GM12878 (cell line): Measurements from ENCODE around the gene KISS1R. TPM values are rescaled to one million over a fixed set of nuclear protein-coding genes. Genes with fewer than 3 reads are reported as not detected.

Source experiments
- ATAC-seq: fragments of 200-7000 bp; cut with Tn5 transposase; 3 replicates; pipeline ENCODE4 v1.9.1; 2020; ENCODE audit warnings: mild to moderate bottlenecking, moderate library complexity
- BruUV-seq: library from RNA; stranded (reverse); fragments of 400-500 nt; replicated peaks from 2 replicates; lab custom pipeline; 2021; lab: Mats Ljungman, UMichigan
- CTCF ChIA-PET: fragments of 300-600 bp; sonication (Branson Sonifier 250); formaldehyde crosslinking; extraction: SDS; loops from one replicate; lab custom pipeline; 2021; ENCODE audit warnings: inconsistent platforms; lab: Yijun Ruan, JAX
- POLR2A ChIA-PET: fragments of 350-600 bp; formaldehyde crosslinking; extraction: SDS; loops from one replicate; lab custom pipeline; 2021; ENCODE audit warnings: inconsistent platforms; lab: Charles Lee
- RAD21 ChIA-PET: fragments of 300-600 bp; sonication (Branson Sonifier 250); formaldehyde crosslinking; loops from one replicate; lab custom pipeline; 2023; ENCODE audit warnings: antibody characterized with exemption; ENCODE audit not compliant: unreplicated experiment; lab: Charles Lee
- SMC1A ChIA-PET: fragments of 300-600 bp; sonication (Branson Sonifier 250); formaldehyde crosslinking; loops from one replicate; lab custom pipeline; 2023; ENCODE audit not compliant: unreplicated experiment, uncharacterized antibody; lab: Charles Lee
- DNase-seq: peaks from one replicate; pipeline ENCODE4 v3.0.0-alpha.2; 2011; ENCODE audit warnings: low read depth, low spot score
- FAIRE-seq: peaks from 3 replicates; lab custom pipeline; 2011; peaks lifted over from hg19 to GRCh38; lab: Jason Lieb, UNC
- H2AFZ ChIP-seq: 2 replicates; pipeline ENCODE4 v1.6.0; 2011; ENCODE audit warnings: low read depth, low read length, control low read depth; ENCODE audit not compliant: control insufficient read depth
- H3K27ac ChIP-seq: 2 replicates; pipeline ENCODE4 v1.5.1; 2011; ENCODE audit warnings: control low read depth; ENCODE audit not compliant: control insufficient read depth, insufficient read depth
- H3K27me3 ChIP-seq, 2 experiments: replicated peaks in 1 of 2; 2 replicates each; pipeline versions ENCODE4 v1.6.0 to v1.6.1; 2011; ENCODE audit warnings: low read length in 1 of 2; ENCODE audit not compliant: control insufficient read depth in 2 of 2, insufficient read depth in 2 of 2
- H3K36me3 ChIP-seq, 2 experiments: 2 replicates each; pipeline ENCODE4 v1.5.1; 2011; ENCODE audit warnings: low read length in 1 of 2; ENCODE audit not compliant: control insufficient read depth in 2 of 2, insufficient read depth in 2 of 2
- H3K4me1 ChIP-seq: 2 replicates; pipeline ENCODE4 v1.6.1; 2011; ENCODE audit warnings: mild to moderate bottlenecking, low read length, moderate library complexity, mixed read lengths; ENCODE audit not compliant: control insufficient read depth, insufficient read depth
- H3K4me2 ChIP-seq: 2 replicates; pipeline ENCODE4 v1.6.0; 2011; ENCODE audit warnings: control low read depth; ENCODE audit not compliant: control insufficient read depth, insufficient read depth
- H3K4me3 ChIP-seq: fragments of 200-600 bp; sonication (generic); 2 replicates; pipeline ENCODE4 v1.5.1; 2016
- H3K79me2 ChIP-seq: 2 replicates; pipeline ENCODE4 v1.6.0; 2011; ENCODE audit warnings: low read length; ENCODE audit not compliant: control insufficient read depth, insufficient read depth
- H3K9ac ChIP-seq: 2 replicates; pipeline ENCODE4 v1.8.0; 2011; ENCODE audit warnings: low read length, control low read depth, mixed read lengths; ENCODE audit not compliant: control insufficient read depth, insufficient read depth
- H3K9me3 ChIP-seq: replicated peaks from 3 replicates; pipeline ENCODE4 v1.5.1; 2011; ENCODE audit warnings: mild to moderate bottlenecking, low read length; ENCODE audit not compliant: control insufficient read depth, insufficient read depth
- H4K20me1 ChIP-seq: 2 replicates; pipeline ENCODE4 v1.6.0; 2011; ENCODE audit not compliant: control insufficient read depth, insufficient read depth
- IKZF2 ChIP-seq, 2 experiments: fragments of 450-650 bp; IDR thresholded peaks; 2 replicates each; pipeline ENCODE4 v1.6.1; 2017; ENCODE audit warnings: mild to moderate bottlenecking in 2 of 2, moderate library complexity in 2 of 2
- JUNB ChIP-seq: IDR thresholded peaks from 2 replicates; pipeline ENCODE4 v1.6.1; 2016; ENCODE audit warnings: antibody characterized with exemption, mild to moderate bottlenecking
- RAD51 ChIP-seq: fragments of 450-650 bp; IDR thresholded peaks from 2 replicates; pipeline ENCODE4 v1.6.1; 2016; ENCODE audit warnings: moderate library complexity, mild to moderate bottlenecking, inconsistent platforms
- ZNF24 ChIP-seq: fragments of 450-650 bp; IDR thresholded peaks from 2 replicates; pipeline ENCODE4 v1.6.1; 2017; ENCODE audit warnings: antibody characterized with exemption, mild to moderate bottlenecking
- WGBS: methylation state at CpG from one replicate; pipeline ENCODE4 v1.1.6; 2016; ENCODE audit warnings: low lambda C conversion rate; ENCODE audit not compliant: insufficient replicate concordance, insufficient coverage; ENCODE audit errors: missing lambda C conversion rate; 5-methylcytosine and 5-hydroxymethylcytosine counted together
- in situ Hi-C: fragments of 300-500 bp; cut with MboI; formaldehyde crosslinking; loops from 9 replicates; pipeline ENCODE4 v1.14.3; 2018; ENCODE audit warnings: mixed read lengths
- intact Hi-C: fragments of 100-400 bp; cut with micrococcal nuclease; formaldehyde crosslinking; loops from one replicate; pipeline ENCODE4 v1.14.2; 2022; ENCODE audit not compliant: unreplicated experiment
- polyA plus RNA-seq, 11 experiments: library from polyadenylated mRNA; depleted of rRNA in 4 of 11; unstranded in 6 of 11; stranded (reverse) in 5 of 11; fragments of >200 nt; fragmentation: Nextera tagmentation in 4 of 11; fragmentation: Illumina TruSeq in 1 of 11; extraction: Ambion mirVana in 4 of 11; extraction: Trizol in 1 of 11; gene quantifications; 1 replicate in 1 of 11; 2 replicates in 10 of 11; pipeline versions ENCODE4 v1.2.1 to v1.2.3, GENCODE V29; 2011 to 2016; ENCODE audit warnings: inconsistent platforms in 2 of 11, missing spikeins in 2 of 11, low read depth in 1 of 11
- total RNA-seq, 4 experiments: library from RNA; depleted of rRNA in 3 of 4; stranded (reverse); fragments of >200 nt in 3 of 4; fragmentation: Illumina TruSeq in 1 of 4; extraction: Trizol in 1 of 4; gene quantifications; 2 replicates each; pipeline versions ENCODE4 v1.2.1 to v1.2.3, GENCODE V29; 2013 to 2021

KISS1R gene
- total and polyA plus RNA-seq, 10 of the 15 experiments (the other 5 are each of a cell fraction or from before 2014, with no cell fraction given), result 0.13 to 2.7 (median 1.4) TPM; not detected in 3

DNA sequence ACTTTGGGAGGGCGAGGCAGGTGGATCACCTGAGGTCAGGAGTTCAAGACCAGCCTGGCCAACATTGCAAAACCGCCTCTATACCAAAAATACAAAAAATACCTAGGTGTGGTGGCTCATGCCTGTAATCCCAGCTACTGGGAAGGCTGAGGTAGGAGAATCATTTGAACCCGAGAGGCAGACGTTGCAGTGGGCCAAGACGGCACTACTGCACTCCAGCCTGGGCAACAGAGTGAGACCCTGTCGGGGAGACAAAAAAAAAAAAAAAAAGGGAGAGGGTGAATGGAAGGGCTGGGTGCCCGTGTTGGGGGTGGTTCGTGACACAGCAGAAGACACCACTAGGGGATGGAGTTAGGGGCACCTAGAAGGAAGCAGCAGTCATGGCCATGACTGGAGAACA is 46.8 kb upstream of the KISS1R start:
- BruUV-seq, result no TSS peak
- 97% methylated on average over 7 of the region's 8 CpGs for WGBS

DNA sequence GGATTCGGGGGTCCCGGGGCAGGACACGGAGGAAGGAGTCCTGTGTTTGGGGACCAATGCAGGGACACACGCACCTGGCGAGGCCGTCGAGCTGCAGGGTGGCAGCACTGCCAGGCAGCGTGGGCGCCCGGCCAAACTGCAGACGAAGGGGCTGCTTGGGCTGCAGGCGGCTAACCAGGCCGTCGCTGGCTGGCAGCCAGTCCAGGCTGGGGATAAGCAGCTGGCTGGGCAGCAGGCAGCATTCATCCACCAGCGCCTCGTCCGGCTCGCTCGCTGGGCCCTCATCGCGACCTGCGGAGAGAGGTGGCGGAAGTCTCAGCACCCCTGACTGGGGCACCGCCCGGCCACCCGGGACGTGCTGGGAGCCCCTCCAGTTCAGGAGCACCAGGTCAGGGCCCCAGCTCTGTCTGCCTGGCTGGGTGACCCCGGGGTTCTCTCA is 46.2 kb upstream of the KISS1R start:
- DNase-seq (no peak), FAIRE-seq (no peak), ATAC-seq (no peak)
- Histone ChIP-seq H3K4me1 (no peaks in the 10 kb centered on the region), H2AFZ (no peak overlapping the region), H3K79me2 (no peaks in the 10 kb centered on the region), H3K9ac (no peak overlapping the region), H3K27ac (no peak overlapping the region), H3K4me3 (no peak overlapping the region), H3K4me2 (no peak overlapping the region), H3K9me3 (no peaks in the 10 kb centered on the region), H3K36me3 (no peaks in the 10 kb centered on the region; a peak in 1 of 4 replicates), H3K27me3 (no peaks in the 10 kb centered on the region), H4K20me1 (no peaks in the 10 kb centered on the region)
- RAD21 ChIA-PET, result no interaction called here
- POLR2A ChIA-PET, result no interaction called here
- TF ChIP-seq ZNF24, result no peak
- SMC1A ChIA-PET, result no interaction called here
- no TSS peak for BruUV-seq
- intact Hi-C loops, result no loop called here
- 89% methylated on average over 21 of the region's 28 CpGs for WGBS
- CTCF ChIA-PET, result no interaction called here
- in situ Hi-C loops, result no loop called here

More for the DNA sequence above, 46.8 kb upstream of the KISS1R start:
- DNase-seq, result no peak
- Histone ChIP-seq H3K27me3 (no peaks in the 10 kb centered on the region), H3K9me3 (no peaks in the 10 kb centered on the region), H3K4me3 (no peak overlapping the region), H3K27ac (no peak overlapping the region), H3K4me2 (no peak overlapping the region), H4K20me1 (no peaks in the 10 kb centered on the region), H3K79me2 (no peaks in the 10 kb centered on the region), H3K9ac (no peak overlapping the region), H3K36me3 (no peaks in the 10 kb centered on the region; a peak in 1 of 4 replicates), H2AFZ (no peak overlapping the region), H3K4me1 (no peaks in the 10 kb centered on the region)
- in situ Hi-C loops, result no loop called here
- intact Hi-C loops, result no loop called here
- no peak for FAIRE-seq
- ChIA-PET CTCF (interaction anchor here (0.7 kb wide), 1 partner anchor 65 kb away, joined by 3 read pairs; no protein-coding TSS in a partner anchor), POLR2A (no interaction called here), SMC1A (no interaction called here), RAD21 (no interaction called here)
- no peak for ATAC-seq
- TF ChIP-seq RAD51 (no peak), IKZF2 (IDR thresholded peaks at IDR 0.05) (no peak), JUNB (no peak)
